ENCODE measurements around the gene PEF1. TPM values are rescaled to one million over a fixed set of nuclear protein-coding genes. Genes with fewer than 3 reads are reported as not detected.

The PEF1 gene
- polyA plus RNA-seq, 3 donors: 36.6 to 81.7 (median 70.7) TPM

GRCh38 chr1:31591425-31592093, 53.1 kb downstream of the PEF1 start:
- no peaks in the 10 kb centered on the region for H3K36me3 ChIP-seq (replicated peaks in 1 of 2; ENCODE audit: control insufficient read depth in 1 of 2, insufficient read depth in 2 of 2, low read length in 2 of 2)
- no peak overlapping the region for H3K4me2 ChIP-seq (replicated peaks; ENCODE audit: extremely low read depth, low read length, poor library complexity, severe bottlenecking)
- no peaks in the 10 kb centered on the region for H3K79me2 ChIP-seq (ENCODE audit: insufficient read depth, low read length)
- no peak overlapping the region for H3K4me3 ChIP-seq (replicated peaks in 1 of 3; ENCODE audit: low read depth in 2 of 3, low read length in 3 of 3)
- no peak for DNase-seq
- intact Hi-C loops (cut with micrococcal nuclease): no loop called here
- H3K9ac ChIP-seq (ENCODE audit: insufficient read depth, low read length, poor library complexity, severe bottlenecking): no peak overlapping the region
- H3K4me1 Mint-ChIP-seq: peaks cover 22% of the 10 kb centered on the region
- H2AFZ ChIP-seq (ENCODE audit: insufficient read depth, low read depth, low read length, poor library complexity, severe bottlenecking): no peak overlapping the region
- H3K4me3 Mint-ChIP-seq: no peak overlapping the region
- TF ChIP-seq, protein P1, sequence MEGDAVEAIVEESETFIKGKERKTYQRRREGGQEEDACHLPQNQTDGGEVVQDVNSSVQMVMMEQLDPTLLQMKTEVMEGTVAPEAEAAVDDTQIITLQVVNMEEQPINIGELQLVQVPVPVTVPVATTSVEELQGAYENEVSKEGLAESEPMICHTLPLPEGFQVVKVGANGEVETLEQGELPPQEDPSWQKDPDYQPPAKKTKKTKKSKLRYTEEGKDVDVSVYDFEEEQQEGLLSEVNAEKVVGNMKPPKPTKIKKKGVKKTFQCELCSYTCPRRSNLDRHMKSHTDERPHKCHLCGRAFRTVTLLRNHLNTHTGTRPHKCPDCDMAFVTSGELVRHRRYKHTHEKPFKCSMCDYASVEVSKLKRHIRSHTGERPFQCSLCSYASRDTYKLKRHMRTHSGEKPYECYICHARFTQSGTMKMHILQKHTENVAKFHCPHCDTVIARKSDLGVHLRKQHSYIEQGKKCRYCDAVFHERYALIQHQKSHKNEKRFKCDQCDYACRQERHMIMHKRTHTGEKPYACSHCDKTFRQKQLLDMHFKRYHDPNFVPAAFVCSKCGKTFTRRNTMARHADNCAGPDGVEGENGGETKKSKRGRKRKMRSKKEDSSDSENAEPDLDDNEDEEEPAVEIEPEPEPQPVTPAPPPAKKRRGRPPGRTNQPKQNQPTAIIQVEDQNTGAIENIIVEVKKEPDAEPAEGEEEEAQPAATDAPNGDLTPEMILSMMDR (IDR thresholded peaks at IDR 0.05): no peak
- no peak overlapping the region for H3K27ac ChIP-seq (ENCODE audit: low read depth in 1 of 2, low read length in 2 of 2)
- H3K27ac Mint-ChIP-seq: no peak overlapping the region
- H3K9me3 ChIP-seq (replicated peaks in 1 of 2; ENCODE audit: control insufficient read depth in 1 of 2, insufficient read depth in 1 of 2, low read length in 2 of 2): no peaks in the 10 kb centered on the region
- H3K4me1 ChIP-seq (ENCODE audit: control insufficient read depth in 1 of 2, insufficient read depth in 2 of 2, low read length in 2 of 2): peaks cover 0 to 9% of the 10 kb centered on the region in 2 donors
- peaks cover 0 to 4% (median 0%) of the 10 kb centered on the region in 7 donors for H3K9me3 Mint-ChIP-seq
- no peaks in the 10 kb centered on the region for H4K20me1 ChIP-seq (ENCODE audit: insufficient read depth, low read length)
- no peaks in the 10 kb centered on the region for H3K36me3 Mint-ChIP-seq
- peaks cover 0 to 18% of the 10 kb centered on the region in 2 donors for H3K27me3 ChIP-seq (ENCODE audit: control insufficient read depth in 2 of 2, insufficient read depth in 2 of 2, low read length in 2 of 2)
- peaks cover 15 to 46% (median 30%) of the 10 kb centered on the region in 3 donors for H3K27me3 Mint-ChIP-seq (ENCODE audit: low read depth in 3 of 3)
- 88% methylated on average over 3 of the region's 11 CpGs for WGBS (ENCODE audit: insufficient coverage)

DNA sequence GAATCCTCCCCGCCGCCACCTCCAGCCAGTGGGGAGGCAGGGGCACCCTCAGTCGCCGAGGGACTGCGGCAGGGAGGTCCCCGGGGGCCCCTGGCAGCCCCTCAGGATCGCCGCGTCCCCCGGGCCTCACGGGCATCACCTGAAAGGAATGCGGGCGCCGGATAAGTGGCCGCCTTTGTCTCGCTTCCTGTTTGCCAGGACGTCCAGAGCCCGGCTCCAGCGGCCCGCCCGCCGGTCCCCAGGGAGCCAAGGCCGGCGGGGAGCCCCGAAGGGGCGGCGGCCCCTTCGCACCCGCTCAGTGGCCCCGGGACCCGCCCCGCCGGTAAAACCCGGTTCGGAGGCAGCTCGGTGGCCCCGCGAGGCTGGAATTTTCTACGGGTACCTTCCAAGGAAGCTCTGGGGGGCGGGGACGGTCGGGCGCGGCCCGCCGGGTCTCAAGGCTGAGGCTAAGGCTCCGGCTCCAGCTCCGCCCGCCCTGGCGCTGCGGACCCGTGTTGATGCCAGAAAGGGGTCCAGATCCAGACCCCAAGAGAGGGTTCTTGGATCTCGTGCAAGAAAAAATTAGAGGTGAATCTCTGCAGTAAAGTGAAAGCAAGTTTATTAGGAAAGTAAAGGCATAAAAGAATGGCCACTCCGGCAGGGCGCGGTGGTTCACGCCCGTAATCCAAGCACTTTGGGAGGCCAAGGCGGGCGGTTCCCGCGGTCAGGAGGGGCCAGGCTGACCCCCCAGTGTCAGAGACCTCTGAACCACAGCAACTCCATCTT, 55.7 kb downstream of the PEF1 start:
- Mint-ChIP-seq H3K4me3 (peak overlapping the region in 1 of 2 donors; percentile 75), H3K9me3 (peaks cover 0 to 4% (median 0%) of the 10 kb centered on the region in 7 donors), H3K27ac (peak overlapping the region in 1 of 7 donors; percentile 19), H3K4me1 (peaks cover 12% of the 10 kb centered on the region), H3K27me3 (ENCODE audit: low read depth in 3 of 3) (peaks cover 15 to 45% (median 31%) of the 10 kb centered on the region in 3 donors), H3K36me3 (no peaks in the 10 kb centered on the region)
- Histone ChIP-seq H3K4me2 (replicated peaks; ENCODE audit: extremely low read depth, low read length, poor library complexity, severe bottlenecking) (peak overlapping the region; percentile 31), H3K4me1 (ENCODE audit: control insufficient read depth in 1 of 2, insufficient read depth in 2 of 2, low read length in 2 of 2) (peaks cover 0 to 9% of the 10 kb centered on the region in 2 donors), H3K9me3 (replicated peaks in 1 of 2; ENCODE audit: control insufficient read depth in 1 of 2, insufficient read depth in 1 of 2, low read length in 2 of 2) (no peaks in the 10 kb centered on the region), H3K9ac (ENCODE audit: insufficient read depth, low read length, poor library complexity, severe bottlenecking) (peak overlapping the region; percentile 1), H3K79me2 (ENCODE audit: insufficient read depth, low read length) (no peaks in the 10 kb centered on the region), H3K4me3 (replicated peaks in 1 of 3; ENCODE audit: low read depth in 2 of 3, low read length in 3 of 3) (no peak overlapping the region), H3K27ac (ENCODE audit: low read depth in 1 of 2, low read length in 2 of 2) (no peak overlapping the region), H4K20me1 (ENCODE audit: insufficient read depth, low read length) (no peaks in the 10 kb centered on the region), H3K36me3 (replicated peaks in 1 of 2; ENCODE audit: control insufficient read depth in 1 of 2, insufficient read depth in 2 of 2, low read length in 2 of 2) (no peaks in the 10 kb centered on the region), H2AFZ (ENCODE audit: insufficient read depth, low read depth, low read length, poor library complexity, severe bottlenecking) (peak overlapping the region; percentile 56), H3K27me3 (ENCODE audit: control insufficient read depth in 2 of 2, insufficient read depth in 2 of 2, low read length in 2 of 2) (peaks cover 0 to 18% of the 10 kb centered on the region in 2 donors)
- no peak for DNase-seq
- intact Hi-C loops (cut with micrococcal nuclease): no loop called here
- 38% methylated on average over 58 of the region's 62 CpGs for WGBS (ENCODE audit: insufficient coverage)
- TF ChIP-seq, protein P1 (IDR thresholded peaks at IDR 0.05): no peak
